Pancreas (tissue), 10 donors: ENCODE measurements around the gene S100A16. TPM values are rescaled to one million over a fixed set of nuclear protein-coding genes. Genes with fewer than 3 reads are reported as not detected.

Experiments
- ATAC-seq, 4 donors: fragments of 200-7000 bp; cut with Tn5 transposase; one replicate each; pipeline versions ENCODE4 v1.8.0 to v1.9.1; 2020; ENCODE audit warnings: mild to moderate bottlenecking in 4 of 4, moderate library complexity in 4 of 4
- DNase-seq, 6 donors: peaks; one replicate each; pipeline ENCODE4 v3.0.0-alpha.2; 2020
- FAIRE-seq: peaks from 2 replicates; lab custom pipeline; 2012; peaks lifted over from hg19 to GRCh38; lab: Jason Lieb, UNC
- H3K27ac ChIP-seq, 4 donors: fragments of 200-600 bp; sonication (generic); 1 replicate in 3 of 4; 2 replicates in 1 of 4; pipeline versions ENCODE4 v1.5.0 to v1.8.0; 2020
- H3K27me3 ChIP-seq, 4 donors: fragments of 200-600 bp; one replicate each; pipeline ENCODE4 v1.8.0; 2021
- H3K36me3 ChIP-seq, 3 donors: fragments of 200-600 bp; sonication (generic) in 1 of 3; one replicate each; pipeline versions ENCODE4 v1.5.0 to v1.8.0; 2020 to 2021
- H3K4me1 ChIP-seq, 3 donors: fragments of 200-600 bp; one replicate each; pipeline ENCODE4 v1.8.0; 2021
- H3K4me3 ChIP-seq, 4 donors: fragments of 200-600 bp; sonication (generic) in 2 of 4; one replicate each; pipeline versions ENCODE4 v1.5.0 to v1.8.0; 2020 to 2021
- H3K9me3 ChIP-seq, 4 donors: fragments of 200-600 bp; one replicate each; pipeline ENCODE4 v1.8.0; 2021
- WGBS, 2 donors: extraction: QIAGEN DNeasy Blood & Tissue Kit; methylation state at CpG; one replicate each; pipeline ENCODE4 v1.1.7; 2013; 5-methylcytosine and 5-hydroxymethylcytosine counted together
- intact Hi-C, 3 donors: fragments of 100-400 bp; cut with DNase I; formaldehyde crosslinking; loops; one replicate each; pipeline versions ENCODE4 v1.11.1 to v1.14.2; 2022
- polyA plus RNA-seq, 2 donors: library from polyadenylated mRNA; stranded (reverse); fragments of 200-250 nt; gene quantifications; one replicate each; pipeline ENCODE4 v1.2.3, GENCODE V29; 2013
- total RNA-seq, 6 donors: library from RNA; stranded (reverse); fragmentation: NEBNext Ultra II Directional in 4 of 6; extraction: Animal tissue kit (Norgen Biotek cat#: 25700) in 4 of 6; gene quantifications; one replicate each; pipeline versions ENCODE4 v1.2.1 to v1.2.4, GENCODE V29; 2021 to 2023
- TF ChIP-seq, protein P1 (sequence below), 4 donors: fragments of 200-600 bp; sonication (generic) in 3 of 4; IDR thresholded peaks; one replicate each; pipeline versions ENCODE4 v1.5.0 to v1.8.0; 2021; ENCODE audit warnings: antibody characterized with exemption in 4 of 4
- donor health status: healthy with polysubstance abuse.
- donor health status: DM: no; HTN: no; CAD: no; lungs with moderate emphysema.
- donor health status: DM: no; HTN: no; CAD: no.
- donor health status: control.
- donor health status: control.
- donor health status: Bipolar disorder and iron deficiency.
- donor health status: DM: yes; HTN: yes; CAD: no.
- donor health status: DM: no; HTN: no; CAD: no.
- donor health status: DM: no; HTN: no; CAD: no.
- donor health status: DM: yes; HTN: yes; CAD: no.

The S100A16 gene
- total and polyA plus RNA-seq, 8 donors: 8.1 to 43.9 (median 21.4) TPM

GRCh38 chr1:153606194-153606593 is 6.7 kb downstream of the S100A16 start:
- Histone ChIP-seq H3K9me3 (no peaks in the 10 kb centered on the region), H3K27ac (no peak overlapping the region), H3K36me3 (peaks cover 0 to 11% (median 0%) of the 10 kb centered on the region in 3 donors), H3K4me1 (no peaks in the 10 kb centered on the region), H3K4me3 (no peak overlapping the region), H3K27me3 (no peaks in the 10 kb centered on the region)
- intact Hi-C loops: no loop called here
- no peak for FAIRE-seq
- TF ChIP-seq, protein P1, sequence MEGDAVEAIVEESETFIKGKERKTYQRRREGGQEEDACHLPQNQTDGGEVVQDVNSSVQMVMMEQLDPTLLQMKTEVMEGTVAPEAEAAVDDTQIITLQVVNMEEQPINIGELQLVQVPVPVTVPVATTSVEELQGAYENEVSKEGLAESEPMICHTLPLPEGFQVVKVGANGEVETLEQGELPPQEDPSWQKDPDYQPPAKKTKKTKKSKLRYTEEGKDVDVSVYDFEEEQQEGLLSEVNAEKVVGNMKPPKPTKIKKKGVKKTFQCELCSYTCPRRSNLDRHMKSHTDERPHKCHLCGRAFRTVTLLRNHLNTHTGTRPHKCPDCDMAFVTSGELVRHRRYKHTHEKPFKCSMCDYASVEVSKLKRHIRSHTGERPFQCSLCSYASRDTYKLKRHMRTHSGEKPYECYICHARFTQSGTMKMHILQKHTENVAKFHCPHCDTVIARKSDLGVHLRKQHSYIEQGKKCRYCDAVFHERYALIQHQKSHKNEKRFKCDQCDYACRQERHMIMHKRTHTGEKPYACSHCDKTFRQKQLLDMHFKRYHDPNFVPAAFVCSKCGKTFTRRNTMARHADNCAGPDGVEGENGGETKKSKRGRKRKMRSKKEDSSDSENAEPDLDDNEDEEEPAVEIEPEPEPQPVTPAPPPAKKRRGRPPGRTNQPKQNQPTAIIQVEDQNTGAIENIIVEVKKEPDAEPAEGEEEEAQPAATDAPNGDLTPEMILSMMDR (IDR thresholded peaks at IDR 0.05): no peak
- 94 to 95% methylated on average over 11 of the region's 11 CpGs for WGBS, 2 donors
- no peak for DNase-seq
- no peak for ATAC-seq

DNA sequence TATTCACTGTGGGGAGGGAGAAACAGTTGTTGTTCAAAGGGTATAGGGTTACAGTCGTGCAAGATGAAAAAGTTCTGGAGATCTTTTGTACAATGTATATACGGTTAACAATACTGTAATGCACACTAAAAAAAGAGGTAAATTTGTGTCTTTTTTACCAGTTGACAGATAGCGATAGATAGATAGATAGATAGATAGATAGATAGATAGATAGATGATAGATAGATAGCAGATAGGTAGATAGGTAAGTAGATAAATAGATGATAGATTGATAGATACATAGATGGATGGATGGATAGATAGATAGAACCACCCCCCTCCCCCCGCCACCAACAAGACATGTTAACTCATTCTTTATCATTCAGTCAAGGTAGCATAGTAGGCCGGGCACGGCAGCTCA is 10.2 kb downstream of the S100A16 start:
- TF ChIP-seq, protein P1 (IDR thresholded peaks at IDR 0.05): no peak
- DNase-seq (no peak), ATAC-seq (no peak), FAIRE-seq (no peak)
- H3K4me3 ChIP-seq: no peak overlapping the region
- no peaks in the 10 kb centered on the region for H3K4me1 ChIP-seq
- intact Hi-C loops: no loop called here
- peaks cover 0 to 11% (median 0%) of the 10 kb centered on the region in 3 donors for H3K36me3 ChIP-seq
- no peak overlapping the region for H3K27ac ChIP-seq
- H3K9me3 ChIP-seq: no peaks in the 10 kb centered on the region
- 90 to 94% methylated on average over 6 of the region's 6 CpGs for WGBS, 2 donors
- no peaks in the 10 kb centered on the region for H3K27me3 ChIP-seq

- Histone ChIP-seq H3K4me1 (no peaks in the 10 kb centered on the region), H3K27me3 (no peaks in the 10 kb centered on the region), H3K36me3 (no peaks in the 10 kb centered on the region), H3K9me3 (no peaks in the 10 kb centered on the region), H3K4me3 (no peak overlapping the region), H3K27ac (no peak overlapping the region)
- TF ChIP-seq, protein P1 (IDR thresholded peaks at IDR 0.05): no peak
- no peak for ATAC-seq
- intact Hi-C loops: no loop called here
- DNase-seq: no peak
- 88 to 89% methylated on average over 7 of the region's 7 CpGs for WGBS, 2 donors
- no peak for FAIRE-seq
Measured at GRCh38 chr1:153599847-153600246, 13.1 kb downstream of the S100A16 start.

DNA sequence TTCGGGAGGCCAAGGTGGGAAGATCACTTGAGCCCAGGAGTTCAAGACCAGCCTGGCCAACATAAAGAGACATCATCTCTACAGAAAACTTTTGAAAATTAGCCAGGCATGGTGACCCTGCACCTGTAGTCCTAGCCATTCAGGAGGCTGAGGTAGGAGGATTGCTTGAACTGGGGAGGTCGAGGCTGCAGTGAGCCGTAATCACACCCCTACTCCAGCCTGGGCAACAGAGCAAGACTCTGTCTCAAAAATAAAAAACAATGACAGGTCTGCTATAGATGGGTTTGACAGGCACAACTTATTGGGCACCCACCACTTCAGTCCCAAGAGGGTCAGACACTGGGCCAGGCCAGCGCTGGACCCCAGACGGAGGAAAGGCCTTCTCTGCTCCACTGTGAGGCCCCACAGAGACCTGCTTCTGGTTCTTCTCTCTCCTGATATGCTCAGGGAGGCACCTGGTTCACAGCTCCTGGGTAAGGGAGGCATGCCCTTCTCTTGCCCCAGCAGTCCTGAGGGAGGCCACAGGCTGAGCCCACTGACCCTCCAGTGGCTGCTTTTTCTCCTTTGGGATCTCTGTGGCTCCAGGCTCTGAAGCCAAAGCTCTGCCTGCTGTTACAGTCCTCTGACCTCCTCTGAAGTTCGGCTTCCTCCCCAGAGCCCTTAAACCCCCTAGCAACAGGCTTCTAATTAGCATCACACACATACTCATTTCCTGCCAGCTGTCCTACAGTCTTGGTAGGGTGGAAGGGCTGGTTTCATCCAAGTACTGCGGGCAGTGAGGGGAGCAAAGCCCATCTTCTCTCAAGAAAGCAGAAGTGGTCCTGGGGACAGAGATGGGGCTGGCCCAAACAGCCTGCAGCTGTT is 14.4 kb downstream of the S100A16 start:
- Histone ChIP-seq H3K4me3 (no peak overlapping the region), H3K27ac (no peak overlapping the region), H3K9me3 (no peaks in the 10 kb centered on the region), H3K27me3 (no peaks in the 10 kb centered on the region), H3K36me3 (no peaks in the 10 kb centered on the region), H3K4me1 (no peaks in the 10 kb centered on the region)
- intact Hi-C loops: no loop called here
- WGBS, 2 donors: 89 to 90% methylated on average over 7 of the region's 7 CpGs
- TF ChIP-seq, protein P1 (IDR thresholded peaks at IDR 0.05): no peak
- ATAC-seq: peak in 1 of 4 donors; percentile 55
- DNase-seq: no peak
- FAIRE-seq: no peak

- FAIRE-seq (no peak), DNase-seq (no peak), ATAC-seq (no peak)
- intact Hi-C loops: no loop called here
- TF ChIP-seq, protein P1 (IDR thresholded peaks at IDR 0.05): no peak
- no peak overlapping the region for H3K4me3 ChIP-seq
- WGBS, 2 donors: 88 to 96% methylated on average over 6 of the region's 6 CpGs
- H3K36me3 ChIP-seq: no peaks in the 10 kb centered on the region
- H3K27ac ChIP-seq: no peak overlapping the region
- H3K27me3 ChIP-seq: no peaks in the 10 kb centered on the region
- H3K4me1 ChIP-seq: peaks cover 0 to 8% (median 0%) of the 10 kb centered on the region in 3 donors
- H3K9me3 ChIP-seq: no peaks in the 10 kb centered on the region
Measured at GRCh38 chr1:153597206-153597605, 15.7 kb downstream of the S100A16 start.
